SK-N-SH (cell line): ENCODE measurements around the gene GFOD2.

Experiments
- CHD2 ChIP-seq: fragments of 150-350 bp; IDR thresholded peaks from 2 replicates; pipeline ENCODE4 v1.6.1; 2018; ENCODE audit warnings: low read length; ENCODE audit not compliant: partially characterized antibody
- CTCF ChIP-seq: fragments of 200-600 bp; sonication (generic); IDR thresholded peaks from 2 replicates; pipeline ENCODE4 v1.6.1; 2017; ENCODE audit warnings: antibody characterized with exemption, mild to moderate bottlenecking, moderate library complexity
- EP300 ChIP-seq, 2 experiments: IDR thresholded peaks; 2 replicates each; pipeline versions ENCODE4 v1.4.0 to v1.6.1; 2012; ENCODE audit warnings: borderline replicate concordance in 1 of 2, low read depth in 1 of 2, low read length in 1 of 2
- EZH2phosphoT487 ChIP-seq: fragments of 200-600 bp; sonication (generic); IDR thresholded peaks from 2 replicates; pipeline ENCODE4 v1.6.1; 2017; ENCODE audit warnings: low read depth, mixed run types, mild to moderate bottlenecking, antibody characterized with exemption, moderate library complexity, borderline replicate concordance
- FOXJ3 ChIP-seq: sonication (generic); formaldehyde crosslinking; IDR thresholded peaks from 2 replicates; pipeline ENCODE4 v1.5.1; 2020; ENCODE audit warnings: mild to moderate bottlenecking, missing genetic modification reagents
- GATA2 ChIP-seq: sonication (generic); formaldehyde crosslinking; IDR thresholded peaks from 2 replicates; pipeline ENCODE4 v1.5.0; 2020; ENCODE audit warnings: mild to moderate bottlenecking, missing genetic modification reagents
- MXI1 ChIP-seq: IDR thresholded peaks from 2 replicates; pipeline ENCODE4 v1.6.1; 2012; ENCODE audit warnings: mild to moderate bottlenecking, low read depth, low read length, improper control_type of control experiment
- POLR2AphosphoS5 ChIP-seq: IDR thresholded peaks from 2 replicates; pipeline ENCODE4 v1.6.1; 2012; ENCODE audit warnings: low read depth, low read length
- RAD21 ChIP-seq: IDR thresholded peaks from 2 replicates; pipeline ENCODE4 v1.6.1; 2012; ENCODE audit warnings: mild to moderate bottlenecking, low read length
- REST ChIP-seq: IDR thresholded peaks from 2 replicates; pipeline ENCODE4 v1.6.1; 2012; ENCODE audit warnings: mild to moderate bottlenecking, low read depth, low read length, moderate library complexity
- RXRA ChIP-seq: IDR thresholded peaks from 2 replicates; pipeline ENCODE4 v1.4.0; 2012; ENCODE audit warnings: low read depth, mild to moderate bottlenecking, borderline replicate concordance
- TAF1 ChIP-seq: IDR thresholded peaks from 2 replicates; pipeline ENCODE4 v1.6.1; 2012; ENCODE audit warnings: low read depth, mild to moderate bottlenecking, low read length, moderate library complexity, borderline replicate concordance
- USF2 ChIP-seq: fragments of 150-350 bp; IDR thresholded peaks from 2 replicates; pipeline ENCODE4 v1.6.1; 2017; ENCODE audit warnings: antibody characterized with exemption, low read length, low read depth, borderline replicate concordance
- TF ChIP-seq, protein P1 (sequence below): IDR thresholded peaks from 2 replicates; pipeline ENCODE4 v1.4.0; 2012; ENCODE audit warnings: low read depth, borderline replicate concordance

DNA sequence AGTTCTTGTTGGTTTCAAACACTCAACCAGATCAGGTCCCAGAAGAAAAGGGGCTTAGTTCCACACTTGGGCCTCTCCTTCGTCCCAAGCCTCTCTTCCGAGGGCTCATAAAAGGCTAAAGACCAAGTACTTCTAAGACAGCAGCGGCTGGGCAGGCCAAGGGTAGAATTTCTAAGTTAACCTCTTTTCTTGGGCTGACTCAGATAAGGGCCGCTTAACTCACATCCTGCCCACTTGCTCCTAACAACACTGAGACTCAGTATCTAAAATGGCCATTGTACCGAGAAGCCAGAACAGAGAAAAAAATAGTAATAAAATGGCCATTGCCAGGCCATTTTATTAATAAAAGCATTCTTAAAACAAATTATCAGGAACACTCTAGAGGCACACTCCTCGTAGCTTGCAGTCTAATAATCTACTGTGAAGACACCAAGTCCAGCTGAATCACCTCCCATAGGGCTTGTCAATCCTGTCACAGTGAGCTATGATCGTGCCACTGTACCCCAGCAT lies 45.1 kb upstream of the GFOD2 start:
- TF ChIP-seq CTCF (no peak), REST (no peak), POLR2AphosphoS5 (no peak), CHD2 (no peak), EP300 (IDR thresholded peaks at IDR 0.05; ENCODE audit: borderline replicate concordance in 1 of 2, low read depth in 1 of 2, low read length in 1 of 2) (no peak), USF2 (no peak), MXI1 (no peak), TAF1 (no peak), RAD21 (no peak), FOXJ3 (CRISPR knock-in tag) (no peak), RXRA (no peak), EZH2phosphoT487 (no peak), GATA2 (CRISPR knock-in tag) (no peak)
- TF ChIP-seq, protein P1, sequence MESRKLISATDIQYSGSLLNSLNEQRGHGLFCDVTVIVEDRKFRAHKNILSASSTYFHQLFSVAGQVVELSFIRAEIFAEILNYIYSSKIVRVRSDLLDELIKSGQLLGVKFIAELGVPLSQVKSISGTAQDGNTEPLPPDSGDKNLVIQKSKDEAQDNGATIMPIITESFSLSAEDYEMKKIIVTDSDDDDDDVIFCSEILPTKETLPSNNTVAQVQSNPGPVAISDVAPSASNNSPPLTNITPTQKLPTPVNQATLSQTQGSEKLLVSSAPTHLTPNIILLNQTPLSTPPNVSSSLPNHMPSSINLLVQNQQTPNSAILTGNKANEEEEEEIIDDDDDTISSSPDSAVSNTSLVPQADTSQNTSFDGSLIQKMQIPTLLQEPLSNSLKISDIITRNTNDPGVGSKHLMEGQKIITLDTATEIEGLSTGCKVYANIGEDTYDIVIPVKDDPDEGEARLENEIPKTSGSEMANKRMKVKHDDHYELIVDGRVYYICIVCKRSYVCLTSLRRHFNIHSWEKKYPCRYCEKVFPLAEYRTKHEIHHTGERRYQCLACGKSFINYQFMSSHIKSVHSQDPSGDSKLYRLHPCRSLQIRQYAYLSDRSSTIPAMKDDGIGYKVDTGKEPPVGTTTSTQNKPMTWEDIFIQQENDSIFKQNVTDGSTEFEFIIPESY: no peak
